NCI-H2107 treated with DMSO at 0.1 percent for 48 hours (cell line): ENCODE data around the gene PHF13.
"Not testable (repeated sequence)": the region's sequence is repeated elsewhere in the genome, so short reads cannot be mapped to it uniquely, and the experiment has no call there.

Experiments used
- DNase-seq: peaks from one replicate; lab custom pipeline; 2025; ENCODE audit not compliant: unreplicated experiment; lab: John Stamatoyannopoulos, UW

The PHF13 gene

GRCh38 chr1:6628971-6629479 lies 15.5 kb downstream of the PHF13 start:
- DNase-seq: no peak

DNA sequence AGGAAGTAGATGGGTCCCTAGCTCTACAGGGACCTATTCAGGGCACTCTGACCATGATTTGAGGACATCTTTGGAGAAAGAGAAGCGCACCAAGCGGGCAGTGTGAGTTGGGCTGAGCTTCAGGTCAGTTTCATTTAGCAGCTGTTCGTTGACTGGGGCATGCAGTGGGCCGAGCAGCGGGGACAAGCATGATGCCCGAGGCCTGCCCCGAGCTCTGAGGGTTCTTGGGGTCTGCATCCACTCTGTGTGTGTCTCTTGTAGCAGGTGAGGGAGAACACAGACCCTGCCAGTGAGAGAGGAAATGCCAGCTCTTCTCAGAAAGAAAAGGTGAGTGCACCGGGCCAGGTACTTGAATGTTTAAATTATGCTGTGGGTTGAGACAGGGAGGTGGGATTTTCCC lies 16.5 kb downstream of the PHF13 start:
- no peak for DNase-seq

DNA sequence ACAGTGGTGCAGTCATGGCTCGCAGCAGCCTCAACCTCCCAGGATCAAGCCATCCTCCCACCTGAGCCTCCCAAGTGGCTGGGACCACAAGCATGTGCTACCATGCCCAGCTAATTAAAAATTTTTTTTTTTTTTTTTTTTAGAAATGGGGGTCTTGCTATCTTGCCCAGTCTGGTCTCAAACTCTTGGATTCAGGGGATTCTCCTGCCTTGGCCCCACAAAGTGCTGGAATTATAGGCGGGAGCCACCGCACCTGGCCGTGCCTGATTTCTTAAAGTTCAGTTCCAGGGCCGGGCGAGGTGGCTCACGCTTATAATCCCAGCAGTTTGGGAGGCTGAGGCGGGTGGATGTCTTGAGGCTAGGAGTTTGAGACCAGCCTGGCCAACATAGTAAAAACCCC lies 17.5 kb downstream of the PHF13 start:
- no peak for DNase-seq

DNA sequence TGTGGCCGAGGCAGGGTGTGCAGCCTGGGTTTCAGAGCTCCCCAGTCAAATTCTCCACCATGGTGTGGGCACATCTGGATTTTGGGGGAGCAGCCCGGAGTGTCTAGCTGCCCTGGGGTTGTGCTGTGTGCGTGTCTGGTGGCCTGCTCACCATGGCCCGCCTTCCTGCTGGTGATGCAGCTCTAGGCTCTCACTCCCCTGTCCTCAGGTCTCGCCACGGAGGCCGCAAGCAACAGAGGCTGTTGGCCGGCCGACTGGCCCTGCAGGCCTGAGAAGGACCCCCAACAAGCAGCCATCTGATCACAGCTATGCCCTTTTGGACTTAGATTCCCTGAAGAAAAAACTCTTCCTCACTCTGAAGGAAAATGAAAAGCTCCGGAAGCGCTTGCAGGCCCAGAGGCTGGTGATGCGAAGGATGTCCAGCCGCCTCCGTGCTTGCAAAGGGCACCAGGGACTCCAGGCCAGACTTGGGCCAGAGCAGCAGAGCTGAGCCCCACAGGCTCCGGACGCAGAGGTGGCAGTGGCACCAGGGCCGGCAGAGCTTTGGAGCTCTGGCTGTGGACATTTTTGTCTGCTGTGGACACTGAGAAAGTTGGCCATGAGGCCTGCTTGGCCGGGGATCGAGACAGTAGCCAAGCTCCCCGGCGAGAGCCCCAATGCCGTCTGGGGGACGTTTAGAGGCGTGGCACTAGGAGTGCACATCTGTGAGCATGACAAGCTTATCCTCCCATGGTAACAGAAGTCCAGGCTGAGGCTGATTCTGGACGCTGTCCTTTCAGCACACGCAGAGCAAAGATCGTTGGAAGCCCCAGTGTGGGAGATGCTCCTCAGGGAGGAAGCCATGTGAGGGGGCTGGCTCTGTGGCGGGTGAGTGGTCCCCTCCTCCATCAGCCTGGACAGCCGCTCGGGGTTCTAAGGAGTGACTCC lies 19.3 kb downstream of the PHF13 start:
- DNase-seq: no peak

DNA sequence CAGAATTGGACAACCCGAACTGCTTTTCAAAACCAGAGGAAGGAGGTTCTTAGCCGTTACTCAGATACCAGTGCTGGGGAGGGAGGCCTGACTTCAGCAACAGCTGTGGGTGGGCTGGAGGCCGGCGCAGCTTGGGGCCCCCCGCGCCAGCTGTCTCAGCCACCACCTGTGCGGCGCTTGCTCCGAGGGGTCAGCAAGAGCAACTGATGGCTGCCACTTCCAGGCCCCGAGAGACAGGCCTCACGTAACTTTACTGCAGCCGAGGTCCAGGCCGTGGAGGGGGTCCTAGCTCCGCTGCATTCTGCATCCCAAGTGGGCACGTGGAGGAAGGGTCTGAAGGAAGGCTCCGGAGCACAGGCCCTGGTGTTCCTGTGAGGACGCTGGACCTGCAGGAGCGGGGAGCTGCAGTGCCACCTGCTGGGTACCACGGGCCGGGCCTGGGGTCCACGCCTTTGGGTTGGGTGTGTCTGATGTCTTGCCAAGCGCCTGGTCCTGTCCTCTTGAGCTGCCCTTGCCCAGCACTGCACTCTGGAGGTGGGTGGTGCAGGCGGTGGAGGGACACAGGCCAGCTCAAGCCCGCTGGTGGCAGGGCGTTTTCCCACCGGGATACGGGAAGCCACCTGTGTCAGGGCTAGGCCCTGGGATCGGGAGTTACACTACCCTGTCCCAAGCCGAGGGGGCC lies 21.0 kb downstream of the PHF13 start:
- no peak for DNase-seq

DNA sequence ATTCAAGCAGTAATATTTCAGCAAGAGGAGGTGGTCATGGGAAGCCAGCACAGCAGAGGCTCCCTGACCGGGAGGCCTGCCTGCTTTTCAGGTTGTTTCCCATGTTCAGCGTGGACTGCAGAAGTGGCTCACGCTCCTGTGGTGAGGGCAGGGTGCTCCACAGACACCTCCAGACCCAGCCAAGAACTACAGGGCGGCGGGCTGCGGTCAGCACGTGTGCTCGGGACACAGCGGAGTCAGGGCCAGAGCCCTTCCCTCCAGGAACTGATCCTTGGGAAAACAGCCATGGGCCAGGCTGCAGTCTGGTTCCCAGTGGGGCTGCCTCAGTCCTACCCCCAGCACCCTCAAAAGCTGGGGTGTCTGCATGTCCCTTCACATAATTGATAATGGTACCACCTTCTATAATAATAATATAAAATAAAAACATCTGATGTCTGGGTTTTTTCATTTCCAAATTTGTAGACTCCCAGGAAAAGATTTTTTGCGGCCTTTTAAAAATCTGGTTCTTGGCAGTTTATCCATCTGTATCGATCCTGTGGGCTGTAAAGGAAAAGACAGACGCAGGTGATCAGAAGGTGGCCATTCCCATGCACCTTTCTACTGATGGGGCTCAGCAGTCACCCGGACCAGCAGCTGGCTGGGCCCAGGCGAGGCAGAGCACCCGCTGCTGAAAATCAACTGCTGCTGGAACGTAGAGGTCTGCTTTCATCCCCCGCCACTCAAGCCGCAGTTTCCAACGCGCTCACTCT lies 21.8 kb downstream of the PHF13 start:
- no peak for DNase-seq

DNA sequence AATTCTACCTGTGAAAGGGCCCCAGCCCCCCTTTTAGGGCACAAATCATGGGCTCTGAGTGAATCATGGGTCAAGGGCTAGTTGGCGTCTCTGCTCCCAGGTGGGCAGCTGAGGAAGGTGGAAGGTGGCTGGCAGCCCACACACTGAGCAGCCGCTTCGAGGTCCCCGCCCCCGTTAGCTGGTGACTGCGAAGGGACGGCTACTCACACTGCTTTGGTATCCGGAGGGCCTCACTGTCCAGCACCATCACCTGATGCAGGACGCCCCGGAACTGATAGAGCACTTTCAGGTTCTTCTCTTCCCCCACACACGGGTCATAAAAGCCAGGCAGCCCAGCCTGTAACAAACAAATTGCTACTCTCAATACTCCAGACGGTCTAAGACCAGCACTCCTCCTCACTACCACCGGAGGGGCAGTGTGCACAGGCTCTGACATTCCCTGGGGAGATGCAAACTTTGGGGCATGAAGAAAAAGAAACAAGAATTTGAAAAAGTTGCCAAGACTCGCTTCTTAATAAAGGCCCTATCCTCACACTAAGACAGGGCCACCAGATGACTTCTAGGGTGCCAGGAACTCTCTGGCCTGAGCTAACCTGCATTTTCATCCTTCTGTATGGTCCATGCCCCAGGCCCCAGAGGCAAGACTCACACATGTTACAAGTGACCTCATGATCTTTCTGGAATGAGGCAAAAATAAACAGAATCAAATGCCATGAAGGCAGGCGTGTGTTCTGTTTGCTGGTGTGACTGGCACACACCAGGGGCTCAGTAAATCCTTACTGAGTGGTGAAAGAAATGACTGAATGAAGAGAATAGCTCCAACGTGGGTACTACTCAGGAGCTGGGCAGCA lies 22.6 kb downstream of the PHF13 start:
- DNase-seq: no peak

GRCh38 chr1:6636778-6637177 lies 23.2 kb downstream of the PHF13 start:
- DNase-seq: not testable (repeated sequence)

DNA sequence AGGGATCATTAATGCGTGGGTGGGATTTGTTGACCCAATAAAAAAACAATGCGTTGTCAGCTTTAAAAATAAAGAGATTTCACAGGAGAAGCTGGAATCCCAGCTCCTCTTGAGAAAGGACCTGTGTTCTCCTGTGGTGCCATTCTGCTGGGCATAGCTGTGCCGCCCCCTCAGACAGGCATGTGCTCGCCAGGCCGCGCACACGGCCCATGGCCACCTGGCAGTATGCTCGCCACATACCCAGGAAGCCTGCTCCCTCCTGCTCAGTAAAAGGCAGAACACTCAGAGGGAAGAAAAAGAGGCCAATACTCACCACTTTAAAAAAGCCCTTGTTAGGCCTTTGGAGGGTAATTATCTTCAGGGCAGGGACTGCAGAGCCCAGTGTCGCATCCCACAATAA lies 24.2 kb downstream of the PHF13 start:
- no peak for DNase-seq

- DNase-seq: no peak
These were observed 24.7 kb downstream of the PHF13 start for GRCh38 chr1:6638226-6638625.

DNA sequence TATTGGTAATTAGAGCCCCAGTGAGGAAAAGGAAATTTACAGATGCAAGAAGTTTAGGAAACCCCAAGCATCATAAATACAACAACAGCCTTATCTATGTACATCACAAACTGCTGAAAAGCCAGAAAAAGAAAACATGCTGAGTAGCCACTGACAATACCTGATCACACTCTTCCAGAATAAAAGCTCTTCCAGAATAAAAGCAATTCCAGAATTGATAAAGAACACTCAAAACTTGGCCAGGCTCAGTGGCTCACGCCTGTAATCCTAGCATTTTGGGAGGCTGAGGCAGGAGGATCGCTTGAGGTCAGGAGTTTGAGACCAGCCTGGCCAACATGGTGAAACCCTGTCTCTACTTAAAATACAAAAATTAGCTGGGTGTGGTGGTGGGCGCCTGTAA lies 27.3 kb downstream of the PHF13 start:
- DNase-seq: not testable (repeated sequence)

DNA sequence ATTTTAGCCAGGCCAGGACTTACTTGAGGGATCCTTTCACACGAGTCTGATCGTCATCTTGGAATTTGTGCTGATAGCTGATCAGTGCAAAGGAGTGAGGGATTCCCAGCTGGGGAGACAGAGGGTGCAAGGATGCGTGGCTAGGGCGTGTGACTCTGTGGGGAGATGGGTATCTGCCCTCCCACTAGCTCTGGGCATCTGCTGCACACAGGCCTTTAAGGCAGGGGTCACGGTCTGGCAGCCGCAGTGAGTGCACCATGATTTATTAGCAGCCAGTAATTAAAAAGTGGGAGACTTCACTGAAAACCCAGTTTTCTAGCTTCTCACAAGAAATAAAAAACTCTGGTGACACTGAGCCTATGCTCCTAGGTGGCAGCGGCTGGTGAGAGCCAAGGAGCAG lies 31.5 kb downstream of the PHF13 start:
- no peak for DNase-seq

GRCh38 chr1:6646499-6647148 lies 33.1 kb downstream of the PHF13 start:
- DNase-seq: peak; percentile 0

DNA sequence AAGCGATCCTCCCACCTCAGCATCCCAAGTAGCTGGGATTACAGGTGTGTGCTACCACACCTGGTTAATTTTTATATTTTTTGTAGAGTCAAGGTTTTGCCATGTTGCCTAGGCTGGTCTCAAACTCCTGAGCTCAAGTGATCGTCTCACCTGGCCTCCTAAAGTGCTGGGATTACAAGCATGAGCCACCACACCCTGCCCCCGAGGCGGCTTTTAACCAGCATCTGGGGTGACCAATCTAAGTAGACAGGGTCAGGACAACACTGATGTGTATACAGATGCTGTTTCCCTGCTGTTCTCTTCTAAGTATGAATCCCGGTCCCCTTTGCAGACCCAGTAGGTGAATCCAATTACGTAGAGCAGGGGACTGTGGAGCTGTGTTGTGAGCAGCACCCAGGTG lies 35.0 kb downstream of the PHF13 start:
- DNase-seq: no peak

- DNase-seq: no peak
These were observed 38.4 kb downstream of the PHF13 start for GRCh38 chr1:6651909-6652308.

DNA sequence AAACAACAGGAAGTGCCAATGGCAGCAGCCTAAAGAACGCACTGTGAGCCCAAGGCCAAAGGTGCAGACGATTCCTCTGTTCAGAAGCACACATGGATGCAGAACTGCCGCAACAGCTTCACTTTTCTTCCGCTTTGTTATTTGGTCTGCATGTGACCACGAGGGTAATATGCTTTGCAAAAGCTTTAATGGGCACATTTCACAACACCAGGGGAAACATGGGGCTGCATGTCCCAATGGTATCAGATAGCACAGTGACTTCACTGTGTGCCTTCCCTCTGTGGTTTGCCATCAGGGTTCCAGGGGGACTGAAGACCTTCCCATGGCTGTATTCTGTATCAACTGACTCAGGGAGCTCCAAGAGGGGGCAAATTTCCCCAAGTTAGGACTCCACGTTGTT lies 39.5 kb downstream of the PHF13 start:
- no peak for DNase-seq

DNA sequence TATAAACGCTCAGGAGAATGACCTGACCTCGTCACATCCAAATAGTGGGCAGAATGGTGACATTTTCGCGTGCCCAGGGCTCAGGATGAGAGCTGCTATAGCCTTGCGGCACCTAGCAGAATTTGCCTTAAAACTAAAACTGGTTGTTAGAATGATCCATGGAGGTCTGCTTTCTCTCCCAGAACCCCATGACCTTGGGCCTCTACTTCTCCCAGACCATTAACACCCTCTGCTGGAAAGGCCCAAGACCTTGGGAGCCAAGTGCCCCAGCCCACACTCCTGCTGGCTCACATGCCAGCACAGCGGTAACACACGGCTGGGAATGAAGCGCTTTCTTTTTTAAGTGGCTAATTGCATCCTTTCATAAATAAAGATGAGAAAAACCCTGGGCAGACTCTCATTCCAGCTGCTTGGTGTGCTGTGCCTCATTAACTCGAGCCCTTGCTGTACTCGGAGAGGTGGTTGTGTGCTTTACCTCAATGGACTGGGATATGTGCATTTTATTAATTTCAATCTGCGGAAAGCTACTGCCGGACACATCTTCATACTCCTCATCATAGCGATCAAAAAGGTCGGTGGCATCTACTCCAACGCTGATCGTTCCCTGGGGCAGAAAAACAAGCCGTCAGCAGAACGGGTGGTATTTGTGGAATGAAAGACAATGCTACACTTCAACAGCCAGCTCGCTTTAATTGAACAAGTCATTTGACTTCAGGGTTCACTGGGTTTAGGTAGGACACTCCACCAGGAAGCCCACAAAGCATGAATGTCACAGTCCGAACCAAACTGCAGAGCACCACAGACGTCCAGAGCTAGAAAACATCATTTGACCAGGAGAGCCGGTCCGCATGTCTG lies 40.1 kb downstream of the PHF13 start:
- peak; percentile 1 for DNase-seq

GRCh38 chr1:6657138-6657537 lies 43.6 kb downstream of the PHF13 start:
- DNase-seq: no peak
